Measurements from ENCODE around the gene ADGRV1.

The ADGRV1 gene

GRCh38 chr5:90558344-90559192 lies at the start of gene ADGRV1:
Gene ADGRV1, plus strand, starts transcription at chr5:90558797. Its CDS starts 99 bp downstream, at chr5:90558896.
- ATAC-seq (ENCODE audit: insufficient read depth, low read depth) (no peak), DNase-seq (no peak)
- no peak for TF ChIP-seq EZH2 (IDR thresholded peaks at IDR 0.05; ENCODE audit: borderline replicate concordance, low read depth, low read length, severe bottlenecking)
- no peak for TF ChIP-seq CTCF (IDR thresholded peaks at IDR 0.05; ENCODE audit: borderline replicate concordance, extremely low read depth, low read length, poor library complexity, severe bottlenecking)
- H3K79me2 ChIP-seq (ENCODE audit: insufficient read depth, low read length), result no peaks in the 10 kb centered on the region
- H3K36me3 ChIP-seq (ENCODE audit: insufficient read depth, low read length), result no peaks in the 10 kb centered on the region
- no peak within 1 kb of the TSS for H3K9ac ChIP-seq (ENCODE audit: low read depth, low read length)
- H3K4me2 ChIP-seq (ENCODE audit: insufficient read depth, low read length), result no peak within 1 kb of the TSS
- H2AFZ ChIP-seq (ENCODE audit: low read depth, low read length), result no peak within 1 kb of the TSS
- H3K27ac ChIP-seq (ENCODE audit: low read length), result no peak within 1 kb of the TSS
- no peaks in the 10 kb centered on the region for H4K20me1 ChIP-seq (ENCODE audit: insufficient read depth, low read length)
- H3K4me1 ChIP-seq (ENCODE audit: insufficient read depth, low read length), result no peaks in the 10 kb centered on the region
- H3K27me3 ChIP-seq (ENCODE audit: insufficient read depth, low read length, poor library complexity), result peaks cover 6% of the 10 kb centered on the region
- no peak within 1 kb of the TSS for H3K4me3 ChIP-seq (ENCODE audit: low read depth in 1 of 2, low read length in 2 of 2)
- H3K9me3 ChIP-seq (ENCODE audit: insufficient read depth, low read length, severe bottlenecking), result no peaks in the 10 kb centered on the region

GRCh38 chr5:90510438-90510837 lies 48.2 kb upstream of the ADGRV1 start:
- Histone ChIP-seq H3K9me3 (ENCODE audit: insufficient read depth, low read length, severe bottlenecking) (no peaks in the 10 kb centered on the region), H3K79me2 (ENCODE audit: insufficient read depth, low read length) (no peaks in the 10 kb centered on the region), H3K4me1 (ENCODE audit: insufficient read depth, low read length) (no peaks in the 10 kb centered on the region), H3K4me2 (ENCODE audit: insufficient read depth, low read length) (no peak overlapping the region), H3K9ac (ENCODE audit: low read depth, low read length) (no peak overlapping the region), H3K36me3 (ENCODE audit: insufficient read depth, low read length) (peaks cover 4% of the 10 kb centered on the region; the same call in 1 of the 2 replicates), H3K4me3 (ENCODE audit: low read depth in 1 of 2, low read length in 2 of 2) (no peak overlapping the region), H4K20me1 (ENCODE audit: insufficient read depth, low read length) (no peaks in the 10 kb centered on the region), H2AFZ (ENCODE audit: low read depth, low read length) (no peak overlapping the region), H3K27ac (ENCODE audit: low read length) (no peak overlapping the region), H3K27me3 (ENCODE audit: insufficient read depth, low read length, poor library complexity) (no peaks in the 10 kb centered on the region)
- DNase-seq (no peak), ATAC-seq (ENCODE audit: insufficient read depth, low read depth) (no peak)
- no peak for TF ChIP-seq EZH2 (IDR thresholded peaks at IDR 0.05; ENCODE audit: borderline replicate concordance, low read depth, low read length, severe bottlenecking)
- TF ChIP-seq CTCF (IDR thresholded peaks at IDR 0.05; ENCODE audit: borderline replicate concordance, extremely low read depth, low read length, poor library complexity, severe bottlenecking), result no peak

- H2AFZ ChIP-seq (ENCODE audit: low read depth, low read length), result no peak overlapping the region
- no peak overlapping the region for H3K4me2 ChIP-seq (ENCODE audit: insufficient read depth, low read length)
- no peak overlapping the region for H3K27ac ChIP-seq (ENCODE audit: low read length)
- no peaks in the 10 kb centered on the region for H3K27me3 ChIP-seq (ENCODE audit: insufficient read depth, low read length, poor library complexity)
- no peaks in the 10 kb centered on the region for H3K4me1 ChIP-seq (ENCODE audit: insufficient read depth, low read length)
- ATAC-seq (ENCODE audit: insufficient read depth, low read depth), result no peak
- peaks cover 13% of the 10 kb centered on the region for H3K36me3 ChIP-seq (ENCODE audit: insufficient read depth, low read length)
- no peaks in the 10 kb centered on the region for H3K9me3 ChIP-seq (ENCODE audit: insufficient read depth, low read length, severe bottlenecking)
- H3K79me2 ChIP-seq (ENCODE audit: insufficient read depth, low read length), result no peaks in the 10 kb centered on the region
- no peak overlapping the region for H3K9ac ChIP-seq (ENCODE audit: low read depth, low read length)
- H4K20me1 ChIP-seq (ENCODE audit: insufficient read depth, low read length), result no peaks in the 10 kb centered on the region
- DNase-seq, result no peak
- no peak overlapping the region for H3K4me3 ChIP-seq (ENCODE audit: low read depth in 1 of 2, low read length in 2 of 2)
- TF ChIP-seq EZH2 (IDR thresholded peaks at IDR 0.05; ENCODE audit: borderline replicate concordance, low read depth, low read length, severe bottlenecking) (no peak), CTCF (IDR thresholded peaks at IDR 0.05; ENCODE audit: borderline replicate concordance, extremely low read depth, low read length, poor library complexity, severe bottlenecking) (no peak)
Measured at GRCh38 chr5:90514520-90514919, 44.1 kb upstream of the ADGRV1 start.

Data from DND-41 (cell line).